AG08396 (cell line): ENCODE results near the gene ZNF608.
A peak's percentile ranks its signal among the peaks of the same experiment; 100 is the strongest.

Source experiments
- DNase-seq: peaks from one replicate; pipeline ENCODE4 v3.0.0; 2012; ENCODE audit warnings: low spot score, mixed read lengths

The ZNF608 gene

GRCh38 chr5:124738681-124739633, 7.5 kb downstream of the ZNF608 start:
- no peak for DNase-seq

- no peak for DNase-seq
Measured at GRCh38 chr5:124737651-124738050, 8.8 kb downstream of the ZNF608 start.

- no peak for DNase-seq
Measured at GRCh38 chr5:124736805-124737188, 9.6 kb downstream of the ZNF608 start.

GRCh38 chr5:124736082-124736804, 10.2 kb downstream of the ZNF608 start:
- DNase-seq, result peak; percentile 88

- DNase-seq, result peak; percentile 47
Measured at GRCh38 chr5:124735169-124735858, 11.1 kb downstream of the ZNF608 start.

GRCh38 chr5:124734574-124735168, 11.8 kb downstream of the ZNF608 start:
- no peak for DNase-seq

GRCh38 chr5:124733329-124733650, 13.1 kb downstream of the ZNF608 start:
- no peak for DNase-seq

- no peak for DNase-seq
Measured at GRCh38 chr5:124732428-124733328, 13.8 kb downstream of the ZNF608 start.

GRCh38 chr5:124730381-124730780, 16.1 kb downstream of the ZNF608 start:
- no peak for DNase-seq

GRCh38 chr5:124729720-124730359, 16.6 kb downstream of the ZNF608 start:
- no peak for DNase-seq

GRCh38 chr5:124728968-124729332, 17.5 kb downstream of the ZNF608 start:
- no peak for DNase-seq

- no peak for DNase-seq
Measured at GRCh38 chr5:124728331-124728967, 18.0 kb downstream of the ZNF608 start.

- DNase-seq, result no peak
Measured at GRCh38 chr5:124726631-124727362, 19.6 kb downstream of the ZNF608 start.

GRCh38 chr5:124725622-124726258, 20.7 kb downstream of the ZNF608 start:
- no peak for DNase-seq

- DNase-seq, result no peak
Measured at GRCh38 chr5:124725040-124725434, 21.4 kb downstream of the ZNF608 start.

GRCh38 chr5:124724357-124725039, 21.9 kb downstream of the ZNF608 start:
- no peak for DNase-seq

- no peak for DNase-seq
Measured at GRCh38 chr5:124721229-124721735, 25.2 kb downstream of the ZNF608 start.

- no peak for DNase-seq
Measured at GRCh38 chr5:124720593-124720992, 25.8 kb downstream of the ZNF608 start.
